Stimulated activated CD4-positive, alpha-beta T cell treated with anti-CD3 and anti-CD28 coated beads, Interleukin-1b, Interleukin-23, amount 100 ng/mL, for 1 hour (primary cell): ENCODE measurements around the gene FGF14.
"Not testable (repeated sequence)": the region's sequence is repeated elsewhere in the genome, so short reads cannot be mapped to it uniquely, and the experiment has no call there.

Experiments used
- DNase-seq, 2 donors: peaks; one replicate each; pipeline ENCODE4 v3.0.0-alpha.2; 2020; ENCODE audit warnings: low read depth in 2 of 2

The FGF14 gene

DNA sequence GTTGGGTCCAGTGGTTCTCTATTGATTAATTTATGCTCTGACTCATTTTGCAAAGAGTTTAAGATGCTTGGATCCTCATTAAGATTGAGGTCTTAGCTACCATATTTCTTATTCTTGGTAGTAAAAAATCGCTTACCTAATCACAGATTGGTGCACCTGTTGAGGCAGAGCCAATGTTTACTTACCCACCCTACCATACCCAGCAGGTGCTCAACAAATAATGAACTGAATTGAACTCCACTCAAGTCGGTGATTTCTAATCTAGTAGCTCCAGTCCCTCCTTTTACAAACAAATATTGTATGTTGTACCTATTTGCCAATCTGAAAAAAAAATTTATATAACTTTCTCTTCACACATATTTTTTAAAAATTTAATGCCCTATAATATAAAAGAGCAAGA lies 361.0 kb downstream of the FGF14 start:
- DNase-seq: no peak

DNA sequence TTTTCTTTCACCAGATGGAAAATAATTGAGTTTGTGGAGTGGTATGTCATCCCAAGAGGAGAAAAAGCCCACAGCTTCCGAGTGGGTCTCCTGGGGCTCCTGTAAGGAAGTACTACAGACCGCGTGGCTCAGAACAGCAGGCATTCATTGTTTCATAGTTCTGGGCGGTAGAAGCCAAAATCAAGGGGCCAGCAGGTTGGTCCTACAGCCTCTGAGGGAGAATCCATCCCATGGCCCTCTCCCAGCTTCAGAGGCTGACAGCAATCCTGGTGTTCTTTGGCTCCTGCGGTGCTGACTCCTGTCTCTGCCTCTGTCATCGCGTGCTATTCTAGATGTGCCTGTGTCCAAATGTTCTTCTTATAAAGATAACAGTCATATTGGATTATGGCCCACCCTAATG lies 362.6 kb downstream of the FGF14 start:
- no peak for DNase-seq

DNA sequence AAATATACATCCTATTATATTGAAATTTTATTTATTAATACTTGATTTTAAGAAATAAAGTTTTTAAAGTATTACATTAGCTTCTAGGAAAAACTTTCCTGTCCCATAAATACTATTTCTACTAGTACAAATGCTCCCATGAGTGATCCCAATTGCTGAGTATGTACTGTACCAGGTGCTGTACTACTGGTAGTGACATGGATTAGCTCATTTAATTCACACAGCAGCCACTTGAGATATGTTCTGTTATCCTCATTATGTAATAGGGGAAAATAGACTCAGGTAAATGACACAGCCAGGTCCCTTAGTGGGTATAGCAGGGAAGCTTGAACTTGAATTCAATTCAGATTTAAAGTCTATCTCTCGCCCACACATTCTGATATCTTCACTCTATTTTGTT lies 363.1 kb downstream of the FGF14 start:
- no peak for DNase-seq

DNA sequence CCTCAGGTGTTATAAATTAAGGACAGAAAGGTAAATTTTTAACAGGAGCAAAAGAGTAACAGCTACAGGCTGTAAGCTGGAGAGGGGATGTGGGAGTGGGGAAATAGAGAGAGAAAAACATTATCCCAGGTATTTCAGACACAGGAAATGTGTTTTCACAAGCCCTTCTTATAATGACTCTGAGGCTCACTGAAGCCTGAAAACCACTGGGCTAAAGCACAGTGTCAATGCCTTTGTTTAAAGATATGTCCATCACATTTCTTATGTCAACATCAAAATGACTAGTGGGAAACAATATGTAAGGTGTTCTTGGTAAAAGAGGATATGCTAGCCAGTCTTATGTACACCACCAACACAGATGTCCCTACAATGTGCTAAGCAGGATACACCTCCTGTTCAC lies 365.9 kb downstream of the FGF14 start:
- no peak for DNase-seq

DNA sequence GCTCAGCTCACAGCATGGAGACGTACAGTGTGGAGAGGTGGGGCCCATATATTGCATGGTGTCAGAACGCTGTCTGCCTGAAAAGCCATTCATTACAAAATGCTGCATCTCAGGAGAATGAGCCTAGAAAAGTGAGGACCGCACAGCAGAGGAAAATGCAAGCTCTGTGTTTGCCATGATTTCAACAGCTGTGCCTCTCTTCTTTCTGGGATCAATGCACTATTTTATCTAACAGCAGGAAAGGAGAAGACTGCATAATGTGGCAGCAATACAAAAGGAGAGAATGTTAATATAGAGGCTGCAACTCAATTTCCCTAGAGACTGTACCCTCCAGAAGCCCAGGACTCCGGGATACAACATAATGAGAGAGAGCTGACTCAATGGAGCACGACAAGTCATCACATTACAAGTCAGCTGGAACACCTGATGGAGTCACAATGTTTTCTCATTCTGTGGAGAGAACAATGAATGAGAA lies 368.0 kb downstream of the FGF14 start:
- DNase-seq: no peak

DNA sequence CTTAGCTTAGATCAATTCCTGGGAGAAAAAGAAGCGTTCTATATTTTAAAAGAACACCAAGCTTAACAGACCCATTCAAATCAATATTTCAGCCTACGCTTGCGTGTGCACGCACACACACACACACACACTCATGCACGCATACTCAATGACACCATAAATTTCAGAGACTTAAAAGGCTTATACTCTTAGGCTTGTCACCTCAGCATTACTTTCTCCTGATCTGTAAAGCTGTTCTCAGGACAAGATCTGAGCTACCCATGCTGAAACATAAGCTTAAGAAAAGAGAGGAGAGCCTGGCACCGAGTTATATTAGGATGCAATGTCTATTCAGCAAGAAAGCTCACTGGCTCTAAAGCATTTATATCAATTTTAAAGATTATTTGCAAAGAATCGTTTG lies 368.5 kb downstream of the FGF14 start:
- DNase-seq: no peak

DNA sequence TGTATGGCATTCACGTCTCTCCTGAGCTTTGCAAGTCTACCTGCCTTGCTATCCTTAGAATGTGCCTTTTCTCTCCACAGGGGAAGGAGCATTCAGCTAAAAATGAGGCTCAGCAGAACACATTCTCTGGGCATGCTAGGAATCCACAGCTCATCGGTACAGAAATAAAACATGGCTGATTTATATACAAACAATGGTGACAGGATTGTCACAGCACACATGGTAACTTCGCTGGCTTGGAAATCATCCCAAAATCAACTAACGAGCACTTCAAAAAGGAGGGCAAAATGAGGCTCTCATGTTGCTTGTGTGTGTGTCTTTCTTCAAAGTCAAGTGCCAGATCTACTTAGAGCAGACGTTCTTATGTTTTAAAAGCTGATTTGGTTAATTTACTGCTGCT lies 373.0 kb downstream of the FGF14 start:
- DNase-seq: no peak

DNA sequence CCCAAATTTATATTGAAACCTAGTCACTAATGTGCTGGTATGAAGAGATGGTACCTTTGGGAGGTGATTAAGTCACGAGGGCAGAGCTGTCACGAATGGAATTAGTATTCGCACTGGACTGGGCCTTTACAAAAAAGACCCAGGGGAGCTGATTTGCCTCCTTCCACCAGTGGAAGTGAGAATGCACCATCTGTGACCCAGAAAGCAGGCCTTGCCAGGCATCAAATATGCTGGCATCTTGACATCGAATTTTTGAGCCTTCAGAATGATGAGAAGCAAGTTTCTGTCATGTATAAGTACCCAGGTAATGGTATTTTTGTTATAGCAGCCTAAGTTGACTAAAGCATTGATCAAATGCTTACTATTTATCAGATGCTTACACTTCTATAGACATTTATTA lies 373.6 kb downstream of the FGF14 start:
- no peak for DNase-seq

DNA sequence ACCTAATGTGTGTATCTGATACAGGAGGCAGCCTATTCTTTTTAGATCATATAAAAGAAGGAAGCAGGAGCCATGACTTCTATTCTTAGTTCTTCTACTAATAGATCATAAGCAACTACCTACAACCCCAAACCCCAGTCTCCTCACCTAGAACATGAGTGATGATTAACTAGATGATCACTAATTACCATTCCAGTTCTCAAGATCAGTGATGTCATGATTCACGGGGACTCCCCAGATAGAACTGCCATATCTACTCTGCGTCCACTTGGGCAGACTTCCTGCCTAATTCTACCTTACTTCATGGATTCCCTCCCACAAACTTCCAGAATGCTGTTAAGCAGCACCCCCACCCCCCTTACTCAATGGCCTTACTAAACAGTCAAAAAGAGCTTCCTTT lies 380.1 kb downstream of the FGF14 start:
- no peak for DNase-seq

DNA sequence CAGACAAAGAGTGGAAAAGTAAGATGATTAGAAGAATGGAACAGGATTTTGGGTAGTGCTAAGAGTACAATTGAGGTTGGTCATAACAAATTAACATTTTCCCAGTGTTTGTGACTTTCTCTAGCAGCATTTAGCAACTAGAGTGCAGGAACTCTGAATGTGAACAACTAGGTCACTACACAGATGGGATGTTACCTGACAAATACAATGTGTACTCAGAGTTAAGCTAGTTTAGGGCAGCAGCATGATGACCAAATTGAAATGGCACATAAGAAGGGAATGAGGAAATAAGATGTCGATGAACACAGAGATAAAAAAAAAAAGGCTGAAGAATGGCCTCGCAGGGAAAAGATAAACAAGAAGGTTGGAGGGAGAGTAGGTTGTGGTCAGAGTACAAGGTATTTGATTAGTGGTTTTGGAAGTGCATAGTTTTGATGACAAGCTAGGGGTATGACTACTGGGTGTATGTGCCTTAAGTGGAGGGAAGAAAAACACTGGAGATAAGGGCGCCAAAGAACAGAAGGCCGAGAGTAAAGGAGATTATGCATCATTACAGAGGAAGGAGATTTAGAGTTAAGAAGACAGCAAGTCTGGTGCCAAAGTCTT lies 381.1 kb downstream of the FGF14 start:
- no peak for DNase-seq

DNA sequence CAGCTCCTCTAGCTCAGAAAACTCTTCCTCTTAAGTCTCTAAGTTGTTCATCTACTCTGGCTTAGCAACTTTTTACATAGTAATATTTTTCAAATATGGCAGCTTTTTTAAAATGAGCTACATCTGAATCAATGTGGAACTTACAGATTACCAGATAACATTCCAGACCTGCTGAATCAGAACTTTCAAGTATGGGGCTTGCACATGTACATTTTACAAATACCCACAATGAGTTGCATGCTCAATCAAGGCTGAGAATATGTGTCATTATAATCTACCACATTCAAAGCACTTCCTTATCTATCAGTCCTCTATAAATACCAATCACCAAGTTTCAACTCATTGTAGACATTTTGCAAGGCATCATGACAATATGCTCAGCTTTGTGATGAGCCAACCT lies 383.1 kb downstream of the FGF14 start:
- DNase-seq: no peak

DNA sequence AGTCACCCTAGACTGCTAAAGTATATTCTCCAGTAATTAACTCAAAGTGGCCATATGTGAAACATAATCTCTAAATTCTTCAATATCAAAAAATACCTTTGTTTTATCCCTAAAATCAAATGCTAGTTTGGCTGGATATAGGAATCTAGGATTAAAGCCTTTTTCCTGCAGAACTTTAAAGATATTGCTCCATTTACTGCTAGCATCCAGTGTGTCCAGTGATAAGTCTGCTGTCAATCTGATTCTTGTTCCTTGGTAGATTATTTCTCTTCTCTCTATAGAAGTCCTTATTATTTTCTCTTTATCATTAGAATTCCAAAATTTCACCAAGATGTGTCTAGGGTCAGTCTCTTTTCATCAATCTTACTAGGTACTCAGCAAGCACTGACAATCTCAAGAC lies 384.6 kb downstream of the FGF14 start:
- DNase-seq: no peak

DNA sequence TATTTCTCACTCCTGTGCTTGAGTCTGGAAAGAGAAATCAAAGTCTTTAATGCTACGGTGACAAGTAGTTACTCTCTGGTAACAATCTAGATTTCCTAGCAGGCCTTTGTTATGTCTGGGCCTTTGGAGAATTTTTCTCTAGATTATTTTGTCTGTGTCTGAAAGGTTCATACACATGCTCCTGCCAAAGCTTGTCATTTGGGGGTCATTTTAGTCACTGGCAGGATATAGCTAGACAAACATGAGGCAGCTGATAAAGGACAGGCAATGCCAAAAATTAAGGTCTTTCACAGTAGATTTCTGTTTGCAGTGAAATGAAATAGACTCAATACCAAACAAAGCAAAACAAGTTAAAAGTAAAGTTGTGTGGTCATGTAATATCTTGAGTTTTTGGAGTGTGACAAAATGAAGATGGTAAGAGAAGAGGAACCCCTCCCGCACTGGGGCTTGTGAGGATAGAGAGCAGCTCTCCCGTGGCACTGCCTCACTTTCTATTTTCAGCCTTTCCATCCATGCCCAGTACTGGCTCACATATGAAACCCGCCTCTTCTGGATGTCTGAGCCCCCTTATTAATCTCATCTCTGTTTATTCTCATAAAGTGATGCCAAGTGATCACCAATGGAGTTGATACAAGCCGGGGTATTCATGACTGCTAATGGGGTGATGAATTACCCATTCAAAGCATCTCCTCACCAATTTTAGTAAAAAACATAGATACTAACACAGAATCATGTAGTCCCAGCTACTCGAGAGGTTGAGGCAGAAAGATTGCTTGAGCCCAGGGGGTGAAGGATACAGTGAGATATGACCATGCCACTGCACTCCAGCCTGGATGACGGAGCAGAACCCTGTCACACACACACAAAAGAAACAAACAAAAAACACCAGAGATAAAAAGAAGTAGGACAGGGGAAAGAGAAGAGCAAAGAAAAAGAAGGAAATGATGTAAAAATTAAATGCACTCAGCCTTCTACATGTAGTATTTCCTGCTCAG lies 389.3 kb downstream of the FGF14 start:
- DNase-seq: no peak

DNA sequence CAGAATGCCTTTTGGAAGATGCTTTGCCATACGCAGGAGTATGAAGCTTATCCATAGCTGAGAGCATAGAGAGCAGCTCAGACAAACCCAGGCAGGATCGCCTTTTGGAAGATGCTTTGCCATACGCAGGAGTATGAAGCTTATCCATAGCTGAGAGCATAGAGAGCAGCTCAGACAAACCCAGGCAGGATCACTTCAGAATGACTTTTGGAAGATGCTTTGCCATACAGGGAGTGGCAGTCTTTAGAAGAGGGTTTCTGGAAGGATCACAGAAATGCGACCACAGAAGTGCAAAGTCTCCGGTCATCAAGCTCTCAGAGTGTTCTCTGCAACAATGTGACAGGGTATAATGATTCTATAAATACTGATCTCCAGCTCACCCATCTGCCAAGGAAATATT lies 390.4 kb downstream of the FGF14 start:
- DNase-seq: not testable (repeated sequence)

DNA sequence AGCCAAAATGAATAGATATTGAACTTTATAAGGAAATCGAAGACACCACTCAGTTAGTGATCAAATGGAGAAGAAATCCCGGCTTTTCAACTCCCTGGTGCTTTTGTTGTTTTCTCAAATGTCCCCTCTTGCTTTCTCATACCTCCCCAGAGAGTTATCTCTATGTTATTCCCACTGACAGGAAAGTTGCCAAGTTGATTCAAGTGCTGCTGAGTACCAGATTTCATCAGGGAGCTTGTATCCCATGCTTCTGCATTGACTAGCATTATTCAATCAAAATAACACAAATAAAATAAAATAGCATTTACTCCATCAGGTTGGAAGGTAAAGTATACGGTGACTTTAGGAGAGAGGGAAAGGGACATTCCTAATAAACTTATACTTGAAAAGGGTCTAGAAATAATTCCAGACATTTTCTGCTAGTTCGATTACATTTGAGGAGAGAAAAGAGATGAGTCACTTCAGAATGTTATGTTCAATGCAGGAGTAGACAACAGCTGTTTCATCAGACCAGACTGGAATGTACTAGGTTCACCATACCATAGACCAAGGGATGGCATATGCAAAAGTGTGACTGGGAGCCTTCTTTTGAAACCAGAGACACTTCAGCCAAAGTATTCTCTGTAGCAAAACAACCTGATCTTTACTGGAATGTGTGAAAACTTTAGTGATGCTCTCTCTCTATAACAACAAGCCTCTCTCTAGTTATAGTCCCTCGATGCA lies 397.8 kb downstream of the FGF14 start:
- no peak for DNase-seq

DNA sequence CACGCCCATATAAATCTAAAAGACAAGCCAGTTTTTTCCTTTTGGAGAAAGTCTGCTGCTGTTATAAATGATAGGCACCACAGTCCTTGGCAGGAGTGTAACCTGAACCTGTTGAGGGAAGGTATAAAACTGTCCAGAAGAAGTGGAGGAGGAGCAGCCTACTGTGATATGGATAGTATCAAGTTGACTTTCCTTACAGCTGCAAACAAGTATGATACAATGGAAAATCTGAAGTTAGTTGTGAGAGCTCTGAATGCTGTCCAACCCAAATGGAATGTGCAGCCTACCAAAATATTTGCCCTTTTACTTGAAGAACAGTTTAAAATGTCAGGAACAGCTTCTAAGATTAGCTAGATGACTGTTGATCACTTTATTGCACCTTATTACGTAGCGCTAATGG lies 399.6 kb downstream of the FGF14 start:
- no peak for DNase-seq

DNA sequence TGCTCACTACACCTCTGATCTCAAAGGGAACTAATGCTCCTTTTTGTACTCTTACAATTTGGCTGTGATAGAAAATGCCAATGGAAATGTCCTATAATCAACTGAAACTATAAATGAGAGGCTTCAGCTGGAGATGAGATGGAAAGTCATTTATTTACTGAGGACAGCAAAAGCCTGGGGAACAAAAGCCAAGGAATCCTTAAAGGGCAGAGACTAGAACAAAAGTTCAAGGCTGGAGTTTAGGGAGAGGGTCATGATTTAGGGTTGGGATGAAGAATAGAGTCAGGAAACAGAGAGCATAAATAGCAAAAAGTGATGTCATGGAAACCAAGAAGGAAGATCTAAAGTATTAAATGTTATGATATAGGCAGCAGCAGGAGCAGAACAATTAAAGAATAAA lies 401.1 kb downstream of the FGF14 start:
- no peak for DNase-seq

DNA sequence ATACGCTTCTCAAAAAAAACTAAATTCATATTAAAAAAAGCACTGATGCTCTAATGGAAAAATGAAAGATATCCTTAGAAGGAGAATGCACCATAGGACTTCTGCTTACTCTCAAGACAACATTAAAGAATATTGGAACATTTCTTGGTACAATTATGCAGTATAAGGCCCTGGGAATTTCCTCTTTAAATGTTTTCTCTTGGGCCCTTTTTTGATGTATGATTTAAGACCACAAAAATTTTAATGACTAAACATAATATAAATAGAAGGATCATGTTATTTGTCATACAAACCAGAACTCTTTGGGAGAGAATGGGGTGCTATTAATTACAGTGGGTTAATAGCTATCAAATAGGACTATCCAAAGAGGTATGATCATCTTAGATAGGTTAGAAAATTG lies 403.7 kb downstream of the FGF14 start:
- DNase-seq: no peak

DNA sequence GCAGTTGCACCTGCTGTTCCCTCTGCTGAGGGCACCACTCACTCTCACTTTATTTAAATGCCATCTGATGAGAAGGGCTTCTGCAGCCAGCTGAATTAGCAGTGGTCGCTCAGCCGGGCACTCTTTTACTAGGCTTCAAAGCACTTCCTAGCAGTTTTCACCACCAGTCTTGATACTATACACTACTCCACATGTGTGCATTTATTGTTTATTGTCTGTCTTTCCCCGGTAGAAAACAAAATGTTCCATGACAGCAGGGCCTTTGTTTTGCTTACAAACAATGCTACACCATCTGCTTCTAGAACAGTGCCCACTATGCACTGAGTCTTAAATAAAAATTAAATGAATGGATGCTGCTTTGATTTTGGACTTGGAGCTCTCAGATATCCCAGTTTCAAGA lies 404.9 kb downstream of the FGF14 start:
- DNase-seq: no peak

DNA sequence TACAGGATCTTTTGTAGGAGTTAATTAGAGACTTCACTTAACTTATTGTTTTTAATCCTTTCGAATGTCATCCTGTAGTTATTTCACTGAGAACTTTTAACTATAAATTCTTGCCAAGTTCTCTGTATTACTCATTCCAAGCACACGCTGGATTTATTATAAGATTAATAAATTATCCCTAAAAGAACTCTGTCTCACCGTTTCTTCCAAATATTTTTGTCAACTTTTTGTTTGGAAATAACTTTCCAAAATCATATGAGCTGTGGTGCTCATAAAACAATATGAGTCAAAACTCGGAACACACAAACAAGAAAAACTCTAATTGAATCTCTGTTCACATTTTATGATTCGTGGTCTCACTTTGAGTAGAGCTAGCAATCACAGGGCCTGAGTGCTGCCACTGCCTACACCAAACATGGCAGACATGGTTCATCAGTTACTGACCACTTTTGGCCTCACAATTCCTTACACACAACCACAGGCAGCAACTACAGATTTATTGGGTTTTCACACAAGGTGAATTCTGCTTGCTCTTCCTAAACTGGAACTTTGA lies 412.0 kb downstream of the FGF14 start:
- no peak for DNase-seq

DNA sequence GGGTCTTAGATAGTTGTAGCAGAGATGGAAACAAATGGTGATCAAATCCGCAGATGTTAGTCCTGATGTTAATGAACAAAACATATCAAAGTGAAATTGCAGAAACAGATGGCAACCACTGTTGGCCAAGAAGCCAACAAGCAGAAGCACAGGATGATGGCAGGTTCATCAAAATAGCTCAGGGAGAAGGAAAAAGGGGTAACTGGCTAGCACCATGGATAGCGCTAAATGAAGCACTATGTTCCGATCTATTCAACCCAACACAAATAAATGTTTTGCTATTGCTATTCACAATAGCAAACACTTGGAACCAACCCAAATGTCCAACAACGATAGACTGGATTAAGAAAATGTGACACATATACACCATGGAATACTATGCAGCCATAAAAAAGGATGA lies 413.7 kb downstream of the FGF14 start:
- no peak for DNase-seq

DNA sequence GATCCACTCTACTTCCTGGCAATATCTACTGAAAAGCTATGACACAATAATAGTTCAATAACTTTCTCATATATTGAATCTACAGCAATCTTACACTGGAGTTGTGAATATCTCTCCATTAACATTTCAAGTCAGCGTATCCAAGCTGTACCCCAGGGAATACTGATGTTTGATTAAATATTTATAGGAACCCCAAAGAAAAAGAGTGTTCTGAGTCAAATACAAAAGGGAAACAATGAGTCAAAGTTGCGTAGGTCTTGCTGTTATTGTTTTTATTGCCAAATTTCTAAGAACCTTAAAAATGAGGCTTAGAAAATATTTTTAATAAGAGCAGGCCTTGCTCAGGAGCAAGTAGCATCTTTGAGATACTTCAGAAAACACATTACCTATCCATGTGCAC lies 415.5 kb downstream of the FGF14 start:
- no peak for DNase-seq
